HG02588 (cell line): ENCODE measurements around the gene DTNA.

Source experiments
- ATAC-seq: cut with Tn5 transposase; IDR thresholded peaks from one replicate; pipeline ENCODE4 v1.9.1; 2021; ENCODE audit warnings: mild to moderate bottlenecking, moderate library complexity; ENCODE audit not compliant: unreplicated experiment

Gene DTNA

GRCh38 chr18:34928754-34929335 lies 218.7 kb downstream of the DTNA start:
- no peak for ATAC-seq

GRCh38 chr18:34929336-34929780 lies 219.3 kb downstream of the DTNA start:
- no peak for ATAC-seq

GRCh38 chr18:34932363-34932762 lies 222.3 kb downstream of the DTNA start:
- no peak for ATAC-seq

- no peak for ATAC-seq
These were observed 222.8 kb downstream of the DTNA start for GRCh38 chr18:34932792-34933466.

- no peak for ATAC-seq
These were observed 224.0 kb downstream of the DTNA start for GRCh38 chr18:34933909-34934661.

- ATAC-seq, result no peak
These were observed 226.7 kb downstream of the DTNA start for GRCh38 chr18:34936772-34937171.

GRCh38 chr18:34938090-34938489 lies 228.0 kb downstream of the DTNA start:
- ATAC-seq, result no peak
